WERI-Rb-1 (cell line): ENCODE measurements around the gene ATP2A2.

Source experiments
- DNase-seq: peaks from one replicate; pipeline ENCODE4 v3.0.0-alpha.2; 2020
- H3K27ac ChIP-seq: fragments of 250-450 bp; sonication (Bioruptor Pico); 2 replicates; pipeline ENCODE4 v1.5.1; 2020; ENCODE audit warnings: mild to moderate bottlenecking, moderate library complexity
- H3K27me3 ChIP-seq: fragments of 250-450 bp; sonication (Bioruptor Pico); 2 replicates; pipeline ENCODE4 v1.5.1; 2021; ENCODE audit warnings: mild to moderate bottlenecking, low read depth, moderate library complexity; ENCODE audit not compliant: insufficient read depth, severe bottlenecking
- H3K36me3 ChIP-seq: fragments of 250-450 bp; sonication (Bioruptor Pico); 2 replicates; pipeline ENCODE4 v1.5.1; 2020; ENCODE audit warnings: mild to moderate bottlenecking, moderate library complexity
- H3K4me3 ChIP-seq: 2 replicates; pipeline ENCODE4 v1.5.1; 2011; ENCODE audit warnings: low read depth, mild to moderate bottlenecking, control low read depth, low read length
- H3K9me3 ChIP-seq: fragments of 250-450 bp; sonication (Bioruptor Pico); 2 replicates; pipeline ENCODE4 v1.5.1; 2021; ENCODE audit warnings: mild to moderate bottlenecking, moderate library complexity; ENCODE audit not compliant: severe bottlenecking
- TF ChIP-seq, protein P1 (sequence below): IDR thresholded peaks from 2 replicates; pipeline ENCODE4 v1.5.1; 2011; ENCODE audit warnings: low read depth, mild to moderate bottlenecking, control low read depth, inconsistent platforms, low read length

ATP2A2 gene

DNA sequence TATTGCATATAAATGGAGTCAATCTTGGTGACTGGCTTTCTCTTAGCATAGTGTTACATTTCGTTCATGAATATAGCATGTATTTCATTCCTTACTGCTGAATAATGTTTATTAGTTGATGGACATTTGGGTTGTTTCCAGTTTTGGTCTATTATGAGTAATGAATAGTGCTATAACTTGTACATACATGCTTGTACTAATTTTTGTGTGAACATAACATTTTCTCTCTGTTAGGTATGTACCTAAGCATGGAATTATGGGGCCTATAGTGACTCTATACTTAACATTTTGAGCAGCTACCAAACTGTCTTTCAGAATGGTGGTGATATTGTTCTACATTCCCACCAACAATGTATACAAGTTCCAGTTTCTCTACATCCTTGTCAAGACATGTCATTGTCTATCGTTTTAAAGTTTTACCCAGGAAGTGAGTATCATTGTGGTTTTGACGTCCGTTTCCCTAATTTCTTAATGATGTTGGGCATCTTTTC is 23.1 kb downstream of the ATP2A2 start:
- TF ChIP-seq, protein P1, sequence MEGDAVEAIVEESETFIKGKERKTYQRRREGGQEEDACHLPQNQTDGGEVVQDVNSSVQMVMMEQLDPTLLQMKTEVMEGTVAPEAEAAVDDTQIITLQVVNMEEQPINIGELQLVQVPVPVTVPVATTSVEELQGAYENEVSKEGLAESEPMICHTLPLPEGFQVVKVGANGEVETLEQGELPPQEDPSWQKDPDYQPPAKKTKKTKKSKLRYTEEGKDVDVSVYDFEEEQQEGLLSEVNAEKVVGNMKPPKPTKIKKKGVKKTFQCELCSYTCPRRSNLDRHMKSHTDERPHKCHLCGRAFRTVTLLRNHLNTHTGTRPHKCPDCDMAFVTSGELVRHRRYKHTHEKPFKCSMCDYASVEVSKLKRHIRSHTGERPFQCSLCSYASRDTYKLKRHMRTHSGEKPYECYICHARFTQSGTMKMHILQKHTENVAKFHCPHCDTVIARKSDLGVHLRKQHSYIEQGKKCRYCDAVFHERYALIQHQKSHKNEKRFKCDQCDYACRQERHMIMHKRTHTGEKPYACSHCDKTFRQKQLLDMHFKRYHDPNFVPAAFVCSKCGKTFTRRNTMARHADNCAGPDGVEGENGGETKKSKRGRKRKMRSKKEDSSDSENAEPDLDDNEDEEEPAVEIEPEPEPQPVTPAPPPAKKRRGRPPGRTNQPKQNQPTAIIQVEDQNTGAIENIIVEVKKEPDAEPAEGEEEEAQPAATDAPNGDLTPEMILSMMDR = no peak
- peaks cover 91% of the 10 kb centered on the region for H3K36me3 ChIP-seq
- no peak overlapping the region for H3K27ac ChIP-seq
- no peaks in the 10 kb centered on the region for H3K27me3 ChIP-seq
- no peak for DNase-seq
- H3K9me3 ChIP-seq = no peaks in the 10 kb centered on the region
- no peak overlapping the region for H3K4me3 ChIP-seq

- no peak overlapping the region for H3K27ac ChIP-seq
- TF ChIP-seq, protein P1 = no peak
- peaks cover 86% of the 10 kb centered on the region for H3K36me3 ChIP-seq
- no peaks in the 10 kb centered on the region for H3K9me3 ChIP-seq
- no peaks in the 10 kb centered on the region for H3K27me3 ChIP-seq
- no peak for DNase-seq
- H3K4me3 ChIP-seq = no peak overlapping the region
Observed at GRCh38 chr12:110307372-110307771, 26.3 kb downstream of the ATP2A2 start.

- Histone ChIP-seq H3K9me3 (no peaks in the 10 kb centered on the region), H3K4me3 (no peak overlapping the region), H3K27ac (no peak overlapping the region), H3K27me3 (no peaks in the 10 kb centered on the region), H3K36me3 (peaks cover 74% of the 10 kb centered on the region)
- TF ChIP-seq, protein P1 = no peak
- DNase-seq = no peak
Observed at GRCh38 chr12:110310763-110311162, 29.7 kb downstream of the ATP2A2 start.

DNA sequence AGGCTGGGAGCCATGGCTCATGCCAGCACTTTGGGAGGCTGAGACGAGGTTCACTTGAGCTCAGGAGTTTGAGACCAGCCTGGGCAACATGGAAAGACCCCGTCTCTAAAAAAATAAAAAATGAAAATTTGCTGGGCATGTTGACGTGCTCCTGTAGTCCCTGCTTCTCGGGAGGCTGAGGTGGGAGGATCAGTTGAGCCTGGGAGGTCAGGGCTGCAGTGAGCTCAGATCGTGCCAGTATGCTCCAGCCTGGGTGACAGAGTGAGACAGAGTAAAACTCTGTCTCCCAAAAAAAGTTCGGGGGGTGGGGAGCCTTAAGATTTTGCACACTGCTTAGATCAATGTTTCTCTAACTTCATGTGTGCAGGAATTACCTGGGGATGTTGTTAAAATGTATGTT is 30.9 kb downstream of the ATP2A2 start:
- DNase-seq = no peak
- H3K27ac ChIP-seq = no peak overlapping the region
- no peak overlapping the region for H3K4me3 ChIP-seq
- H3K27me3 ChIP-seq = no peaks in the 10 kb centered on the region
- peaks cover 75% of the 10 kb centered on the region for H3K36me3 ChIP-seq
- H3K9me3 ChIP-seq = no peaks in the 10 kb centered on the region
- TF ChIP-seq, protein P1 = no peak

DNA sequence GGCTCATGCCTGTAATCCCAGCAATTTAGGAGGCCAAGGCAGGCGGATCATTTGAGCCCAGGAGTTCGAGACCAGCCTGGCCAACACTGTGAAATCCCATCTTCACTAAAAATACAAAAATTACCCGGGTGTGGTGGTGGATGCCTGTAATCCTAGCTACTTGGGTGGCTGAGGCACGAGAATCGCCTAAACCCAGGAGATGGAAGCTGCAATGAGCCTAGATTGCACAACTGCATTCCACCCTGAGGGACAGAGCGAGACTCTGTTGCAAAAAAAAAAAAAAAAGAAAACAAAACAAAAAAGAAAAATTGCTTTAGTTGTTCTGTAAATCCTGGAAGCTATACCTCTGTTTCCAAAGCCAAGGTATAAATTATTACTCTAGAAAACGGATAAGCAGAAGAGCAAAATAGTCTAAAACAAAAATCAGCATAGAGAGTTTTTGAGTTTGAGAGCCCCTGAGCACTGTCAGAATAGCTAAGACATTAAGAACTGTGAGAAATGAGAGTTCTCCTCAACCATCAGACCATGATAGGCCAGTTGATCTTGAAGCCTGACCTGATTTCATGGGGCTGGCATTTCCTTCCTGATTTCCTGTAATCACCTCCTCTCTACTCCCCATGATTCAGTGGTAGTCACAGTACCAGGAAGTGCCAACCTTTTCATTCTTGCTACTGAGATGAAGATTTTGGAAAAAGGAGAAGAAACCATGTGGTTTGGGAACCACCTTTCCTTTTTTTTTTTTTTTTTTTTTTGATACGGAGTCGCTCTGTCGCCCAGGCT is 31.7 kb downstream of the ATP2A2 start:
- Histone ChIP-seq H3K36me3 (peaks cover 71% of the 10 kb centered on the region), H3K9me3 (no peaks in the 10 kb centered on the region), H3K27me3 (no peaks in the 10 kb centered on the region), H3K4me3 (no peak overlapping the region), H3K27ac (no peak overlapping the region)
- no peak for DNase-seq
- TF ChIP-seq, protein P1 = no peak
